Activated CD4-positive, alpha-beta T cell treated with anti-CD3 and anti-CD28 coated beads, Interleukin-2, amount 10 ng/mL, durations not matched to agents 7 days and 5 days (primary cell): ENCODE data around the gene CRYZL1. TPM values are rescaled to one million over a fixed set of nuclear protein-coding genes. Genes with fewer than 3 reads are reported as not detected.

Experiments used
- CTCF ChIA-PET: fragments of 350-600 bp; sonication (Branson Sonifier 250); formaldehyde crosslinking; loops from one replicate; lab custom pipeline; 2021; ENCODE audit warnings: antibody characterized with exemption; lab: Charles Lee
- POLR2A ChIA-PET: fragments of 350-600 bp; sonication (Branson Sonifier 250); formaldehyde crosslinking; loops from one replicate; lab custom pipeline; 2021; ENCODE audit warnings: antibody characterized with exemption; lab: Charles Lee
- DNase-seq: peaks from one replicate; pipeline ENCODE4 v3.0.0-alpha.2; 2020
- H3K27ac Mint-ChIP-seq: one replicate; pipeline ENCODE4 v1.8.0; 2021; ENCODE audit warnings: mild to moderate bottlenecking, moderate library complexity, mixed read lengths
- H3K27me3 Mint-ChIP-seq: one replicate; pipeline ENCODE4 v1.8.0; 2021; ENCODE audit warnings: mixed read lengths
- H3K36me3 Mint-ChIP-seq: one replicate; pipeline ENCODE4 v1.8.0; 2021; ENCODE audit warnings: low read depth, mixed read lengths
- H3K4me1 Mint-ChIP-seq: one replicate; pipeline ENCODE4 v1.8.0; 2021; ENCODE audit warnings: mixed read lengths
- H3K4me3 Mint-ChIP-seq: one replicate; pipeline ENCODE4 v1.8.0; 2021; ENCODE audit warnings: mild to moderate bottlenecking, moderate library complexity, mixed read lengths
- H3K9me3 Mint-ChIP-seq: one replicate; pipeline ENCODE4 v1.8.0; 2021; ENCODE audit warnings: mixed read lengths
- total RNA-seq, 2 experiments: library from RNA; stranded (reverse); gene quantifications; one replicate each; pipeline ENCODE4 v1.2.3, GENCODE V29; 2021

CRYZL1 gene
- total RNA-seq, 2 experiments from 2014 or later, result 34.5 to 38.4 TPM

DNA sequence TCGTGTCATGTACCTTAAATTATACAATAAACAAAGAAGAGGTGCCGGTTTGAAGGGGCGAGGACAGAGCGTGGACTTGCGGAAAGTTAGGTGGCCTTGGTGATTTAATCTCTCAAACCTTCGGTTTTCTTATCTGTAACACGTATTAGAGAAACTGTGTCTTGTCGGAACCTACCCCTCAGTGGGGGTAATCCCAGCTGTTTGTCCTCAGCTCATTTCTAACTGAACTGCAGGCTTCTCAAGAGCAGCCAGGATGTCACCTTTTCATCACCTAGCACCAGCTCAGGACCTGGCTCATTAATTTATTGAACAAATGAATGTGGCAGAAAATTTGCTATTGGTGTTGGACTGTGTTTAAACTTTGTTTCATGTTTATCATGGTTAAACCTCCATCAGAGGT, 31.9 kb upstream of the CRYZL1 start:
- H3K9me3 Mint-ChIP-seq, result no peaks in the 10 kb centered on the region
- no peaks in the 10 kb centered on the region for H3K4me1 Mint-ChIP-seq
- DNase-seq, result no peak
- no peak overlapping the region for H3K27ac Mint-ChIP-seq
- no peaks in the 10 kb centered on the region for H3K27me3 Mint-ChIP-seq
- no peak overlapping the region for H3K4me3 Mint-ChIP-seq
- ChIA-PET POLR2A (no interaction called here), CTCF (interaction anchor here (0.5 kb wide), 2 partner anchors 7 to 33 kb away, joined by 3 to 4 read pairs; no protein-coding TSS in a partner anchor)
- H3K36me3 Mint-ChIP-seq, result no peaks in the 10 kb centered on the region

DNA sequence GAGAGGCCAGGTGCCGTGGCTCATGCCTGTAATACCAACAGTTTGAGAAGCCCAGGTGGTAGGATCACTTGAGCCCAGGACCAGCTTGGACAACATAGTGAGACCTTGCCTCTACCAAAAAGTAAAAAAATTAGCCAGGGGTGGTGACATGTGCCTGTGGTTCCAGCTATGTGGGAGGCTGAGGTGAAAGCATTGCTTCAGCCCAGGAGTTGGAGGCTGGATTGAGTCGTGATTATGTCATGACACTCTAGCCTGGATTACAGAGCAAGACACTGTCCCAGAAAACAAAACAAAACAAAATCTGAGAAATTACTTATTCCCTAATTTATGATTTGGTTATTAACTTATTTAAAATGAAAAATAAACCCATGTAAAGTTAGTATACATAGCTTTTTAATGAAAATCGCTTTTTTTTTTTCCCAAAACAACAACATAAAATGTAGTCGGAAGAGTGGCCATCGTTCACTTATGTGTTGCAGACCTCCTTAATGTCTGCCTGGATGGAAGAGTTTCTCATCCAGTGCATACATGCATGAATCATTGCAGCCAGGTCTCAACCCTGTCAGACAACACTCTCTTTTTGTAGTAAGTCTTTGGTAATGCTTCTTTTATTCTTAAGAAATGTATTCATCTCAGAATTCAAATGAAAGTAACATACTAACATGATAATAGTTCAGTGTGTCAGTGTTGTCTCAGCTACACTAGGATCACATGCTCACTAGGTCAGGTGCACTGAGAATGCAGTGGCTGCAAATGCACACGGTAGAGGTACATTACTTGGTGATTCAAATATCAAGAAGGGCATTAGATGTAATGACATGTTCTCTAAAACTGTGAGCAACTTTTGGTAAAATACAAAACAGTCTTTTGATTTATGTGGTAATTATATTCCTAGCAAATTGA, 28.8 kb upstream of the CRYZL1 start:
- CTCF ChIA-PET, result interaction anchor here (0.6 kb wide), 1 partner anchor 172 kb away, joined by 3 read pairs; no protein-coding TSS in a partner anchor

DNA sequence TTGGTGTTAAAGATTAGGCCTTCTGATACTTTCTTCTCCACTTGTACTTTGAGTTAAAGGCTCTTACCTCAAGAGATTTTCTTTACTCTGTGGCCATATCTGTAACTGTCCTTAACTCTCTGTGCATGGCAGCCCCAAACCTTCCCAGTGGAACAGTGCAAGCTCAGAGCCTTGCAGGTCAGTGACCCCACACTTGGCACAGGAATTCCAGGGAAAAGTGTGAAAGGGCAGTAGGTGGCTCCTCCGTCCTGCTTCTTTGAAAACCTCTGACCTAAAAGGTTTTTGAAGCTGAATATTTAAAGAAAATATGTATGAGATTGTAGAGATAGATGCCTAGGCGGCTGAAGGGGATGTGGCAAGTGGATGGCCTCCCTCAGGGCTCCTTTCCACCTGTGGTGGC, 27.1 kb upstream of the CRYZL1 start:
- no peaks in the 10 kb centered on the region for H3K27me3 Mint-ChIP-seq
- H3K36me3 Mint-ChIP-seq, result no peaks in the 10 kb centered on the region
- no peaks in the 10 kb centered on the region for H3K9me3 Mint-ChIP-seq
- H3K4me1 Mint-ChIP-seq, result no peaks in the 10 kb centered on the region
- no peak for DNase-seq
- no peak overlapping the region for H3K27ac Mint-ChIP-seq
- ChIA-PET POLR2A (no interaction called here), CTCF (no interaction called here)
- H3K4me3 Mint-ChIP-seq, result no peak overlapping the region

More for the DNA sequence above, 28.8 kb upstream of the CRYZL1 start:
- no peak overlapping the region for H3K4me3 Mint-ChIP-seq
- H3K27me3 Mint-ChIP-seq, result no peaks in the 10 kb centered on the region
- H3K9me3 Mint-ChIP-seq, result no peaks in the 10 kb centered on the region
- DNase-seq, result no peak
- H3K36me3 Mint-ChIP-seq, result no peaks in the 10 kb centered on the region
- H3K27ac Mint-ChIP-seq, result no peak overlapping the region
- POLR2A ChIA-PET, result no interaction called here
- no peaks in the 10 kb centered on the region for H3K4me1 Mint-ChIP-seq

DNA sequence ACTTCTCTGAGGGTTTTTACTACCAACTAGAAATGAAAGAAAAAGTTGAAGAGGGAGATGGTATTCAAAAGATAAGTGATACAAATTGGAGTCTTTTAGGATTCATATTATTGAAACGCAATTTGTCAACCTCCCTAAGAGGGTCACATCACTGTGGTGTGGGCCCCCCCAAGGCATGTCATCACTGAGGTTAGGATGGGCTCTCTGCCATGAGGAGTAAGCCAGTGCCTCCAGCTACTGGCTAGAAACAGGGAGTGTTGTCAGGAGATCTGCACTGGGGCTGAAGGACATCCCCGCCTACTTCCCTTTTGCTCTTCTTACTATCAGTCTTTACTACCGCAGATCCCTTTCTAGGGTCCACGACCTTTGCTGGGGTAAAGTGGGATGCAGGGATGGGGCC, 26.6 kb upstream of the CRYZL1 start:
- Mint-ChIP-seq H3K27ac (no peak overlapping the region), H3K9me3 (no peaks in the 10 kb centered on the region), H3K4me3 (no peak overlapping the region), H3K36me3 (no peaks in the 10 kb centered on the region), H3K4me1 (no peaks in the 10 kb centered on the region), H3K27me3 (no peaks in the 10 kb centered on the region)
- ChIA-PET POLR2A (no interaction called here), CTCF (no interaction called here)
- no peak for DNase-seq

DNA sequence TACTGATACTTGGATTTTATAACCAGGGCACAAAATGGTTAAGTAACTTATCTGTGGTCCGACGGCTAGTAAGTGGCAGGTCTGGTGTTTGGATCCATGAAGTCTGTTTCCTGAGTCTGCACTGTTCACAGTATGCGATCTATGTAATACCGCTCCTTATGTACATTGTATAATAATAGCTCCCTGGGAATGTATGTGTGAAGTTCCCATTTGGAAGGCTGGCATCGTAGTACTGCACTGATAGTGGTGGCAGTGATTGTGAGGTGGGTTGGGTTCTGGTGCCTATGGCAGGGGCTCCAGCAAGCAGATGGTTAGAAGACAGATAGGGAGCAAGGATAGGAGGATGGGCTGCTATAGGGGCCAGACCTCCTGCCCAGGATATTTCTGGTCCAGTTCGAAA, 26.1 kb upstream of the CRYZL1 start:
- H3K9me3 Mint-ChIP-seq, result no peaks in the 10 kb centered on the region
- no peaks in the 10 kb centered on the region for H3K36me3 Mint-ChIP-seq
- H3K27me3 Mint-ChIP-seq, result no peaks in the 10 kb centered on the region
- DNase-seq, result no peak
- H3K4me1 Mint-ChIP-seq, result no peaks in the 10 kb centered on the region
- ChIA-PET POLR2A (no interaction called here), CTCF (interaction anchor here (0.8 kb wide), 1 partner anchor 22 kb away, joined by 3 read pairs; no protein-coding TSS in a partner anchor)
- H3K27ac Mint-ChIP-seq, result no peak overlapping the region
- H3K4me3 Mint-ChIP-seq, result no peak overlapping the region

- H3K4me3 Mint-ChIP-seq, result no peak overlapping the region
- H3K27me3 Mint-ChIP-seq, result no peaks in the 10 kb centered on the region
- no peaks in the 10 kb centered on the region for H3K36me3 Mint-ChIP-seq
- CTCF ChIA-PET, result interaction anchor here (0.6 kb wide), 1 partner anchor 8 kb away, joined by 4 read pairs; no protein-coding TSS in a partner anchor
- no peaks in the 10 kb centered on the region for H3K9me3 Mint-ChIP-seq
- H3K27ac Mint-ChIP-seq, result no peak overlapping the region
- POLR2A ChIA-PET, result no interaction called here
- DNase-seq, result no peak
- no peaks in the 10 kb centered on the region for H3K4me1 Mint-ChIP-seq
These were observed 24.6 kb upstream of the CRYZL1 start for GRCh38 chr21:33666153-33666552.

DNA sequence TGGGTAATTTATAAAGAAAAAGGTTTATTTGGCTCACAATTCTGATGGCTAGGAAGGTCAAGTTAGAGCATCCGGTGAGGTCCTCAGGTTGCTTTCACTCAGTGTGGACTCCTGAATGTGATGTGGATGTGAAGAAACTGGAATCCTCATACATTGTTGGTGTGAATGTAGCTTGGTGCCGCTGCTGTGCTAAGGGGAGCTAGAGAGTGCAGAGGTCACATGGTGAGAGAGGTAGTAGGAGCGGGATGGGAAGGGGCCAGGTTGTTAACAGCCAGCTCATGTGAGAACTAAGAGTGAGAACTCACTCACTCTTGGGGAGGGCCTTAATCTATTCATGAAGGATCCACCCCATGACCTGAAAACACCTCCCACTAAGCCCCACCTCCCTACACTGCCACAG, 22.6 kb upstream of the CRYZL1 start:
- Mint-ChIP-seq H3K9me3 (no peaks in the 10 kb centered on the region), H3K27me3 (no peaks in the 10 kb centered on the region), H3K36me3 (no peaks in the 10 kb centered on the region), H3K27ac (no peak overlapping the region), H3K4me1 (no peaks in the 10 kb centered on the region), H3K4me3 (no peak overlapping the region)
- ChIA-PET POLR2A (no interaction called here), CTCF (no interaction called here)
- no peak for DNase-seq

DNA sequence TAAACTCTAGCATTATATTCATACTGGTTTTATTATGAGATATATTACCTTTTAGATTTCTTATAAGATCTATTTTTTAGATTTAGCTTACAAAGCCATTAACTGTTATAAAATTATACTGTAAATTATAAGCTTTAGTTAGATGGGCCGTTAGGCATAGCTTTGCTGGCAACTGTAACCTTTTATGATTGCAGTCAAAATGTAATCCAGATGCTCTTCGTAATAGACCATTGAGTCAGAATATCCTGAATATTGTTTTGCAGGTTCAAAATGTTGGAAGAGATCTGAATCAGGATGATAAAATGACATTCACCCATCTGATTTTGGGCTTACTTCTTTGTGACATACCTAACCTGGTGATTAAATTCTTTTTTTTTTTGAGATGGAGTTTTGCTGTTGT, 21.7 kb upstream of the CRYZL1 start:
- no peaks in the 10 kb centered on the region for H3K4me1 Mint-ChIP-seq
- ChIA-PET POLR2A (no interaction called here), CTCF (no interaction called here)
- DNase-seq, result no peak
- no peak overlapping the region for H3K4me3 Mint-ChIP-seq
- H3K36me3 Mint-ChIP-seq, result no peaks in the 10 kb centered on the region
- no peaks in the 10 kb centered on the region for H3K9me3 Mint-ChIP-seq
- H3K27ac Mint-ChIP-seq, result no peak overlapping the region
- no peaks in the 10 kb centered on the region for H3K27me3 Mint-ChIP-seq

- Mint-ChIP-seq H3K27me3 (no peaks in the 10 kb centered on the region), H3K4me3 (no peak overlapping the region), H3K9me3 (no peaks in the 10 kb centered on the region), H3K4me1 (peaks cover 2% of the 10 kb centered on the region), H3K27ac (no peak overlapping the region), H3K36me3 (no peaks in the 10 kb centered on the region)
- ChIA-PET CTCF (no interaction called here), POLR2A (no interaction called here)
- DNase-seq, result no peak
These were observed 20.5 kb upstream of the CRYZL1 start for GRCh38 chr21:33662046-33662445.

- POLR2A ChIA-PET, result no interaction called here
- no peak overlapping the region for H3K4me3 Mint-ChIP-seq
- H3K36me3 Mint-ChIP-seq, result no peaks in the 10 kb centered on the region
- no peaks in the 10 kb centered on the region for H3K27me3 Mint-ChIP-seq
- H3K4me1 Mint-ChIP-seq, result peaks cover 2% of the 10 kb centered on the region
- no peak for DNase-seq
- CTCF ChIA-PET, result no interaction called here
- no peaks in the 10 kb centered on the region for H3K9me3 Mint-ChIP-seq
- no peak overlapping the region for H3K27ac Mint-ChIP-seq
These were observed 19.6 kb upstream of the CRYZL1 start for GRCh38 chr21:33661146-33661545.

GRCh38 chr21:33660406-33660805, 18.9 kb upstream of the CRYZL1 start:
- CTCF ChIA-PET, result no interaction called here
- POLR2A ChIA-PET, result no interaction called here
- no peak overlapping the region for H3K4me3 Mint-ChIP-seq
- H3K36me3 Mint-ChIP-seq, result no peaks in the 10 kb centered on the region
- no peak for DNase-seq
- H3K27me3 Mint-ChIP-seq, result no peaks in the 10 kb centered on the region
- no peak overlapping the region for H3K27ac Mint-ChIP-seq
- no peaks in the 10 kb centered on the region for H3K9me3 Mint-ChIP-seq
- peaks cover 2% of the 10 kb centered on the region for H3K4me1 Mint-ChIP-seq

GRCh38 chr21:33659568-33659949, 18.0 kb upstream of the CRYZL1 start:
- Mint-ChIP-seq H3K27ac (no peak overlapping the region), H3K4me3 (no peak overlapping the region), H3K27me3 (no peaks in the 10 kb centered on the region), H3K36me3 (no peaks in the 10 kb centered on the region), H3K4me1 (peaks cover 2% of the 10 kb centered on the region), H3K9me3 (no peaks in the 10 kb centered on the region)
- ChIA-PET POLR2A (no interaction called here), CTCF (interaction anchor here (0.7 kb wide), 1 partner anchor 8 kb away, joined by 9 read pairs; no protein-coding TSS in a partner anchor)
- DNase-seq, result no peak

DNA sequence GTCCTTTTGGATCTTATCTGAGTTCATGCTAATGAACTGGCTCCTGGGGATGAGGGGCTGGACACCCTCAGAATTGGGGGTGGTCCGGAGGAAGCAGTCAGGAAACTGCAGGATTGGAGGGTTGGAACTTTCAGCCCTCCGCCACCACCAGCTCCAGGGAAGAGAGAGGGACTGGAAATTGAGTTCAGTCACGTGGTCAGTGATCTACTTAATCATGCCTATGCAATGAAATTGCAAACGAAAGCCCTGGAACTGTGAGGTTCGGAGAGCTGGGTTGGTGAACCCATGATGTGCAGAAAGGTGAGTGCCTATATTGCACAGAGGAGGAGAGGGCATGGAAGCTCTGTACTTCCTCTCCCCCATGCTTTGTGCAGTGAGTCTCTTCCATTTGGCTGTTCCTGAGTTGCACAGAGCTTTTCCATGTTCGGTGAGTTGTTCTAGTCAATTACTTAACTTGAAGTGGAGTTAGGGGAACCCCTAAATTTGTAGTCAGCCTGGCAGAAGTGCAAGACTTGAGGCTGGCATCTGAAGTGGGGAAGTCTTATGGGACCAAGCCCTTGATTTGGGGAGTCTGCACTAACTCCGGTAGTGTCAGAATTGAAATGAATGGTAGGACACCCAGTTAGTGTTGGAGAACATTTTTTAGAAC, 17.5 kb upstream of the CRYZL1 start:
- H3K27ac Mint-ChIP-seq, result no peak overlapping the region
- ChIA-PET POLR2A (no interaction called here), CTCF (interaction anchor here (0.7 kb wide), 1 partner anchor 8 kb away, joined by 9 read pairs; no protein-coding TSS in a partner anchor)
- no peaks in the 10 kb centered on the region for H3K36me3 Mint-ChIP-seq
- H3K9me3 Mint-ChIP-seq, result no peaks in the 10 kb centered on the region
- no peak for DNase-seq
- H3K4me3 Mint-ChIP-seq, result no peak overlapping the region
- no peaks in the 10 kb centered on the region for H3K27me3 Mint-ChIP-seq
- peaks cover 2% of the 10 kb centered on the region for H3K4me1 Mint-ChIP-seq
